Endothelial cell of umbilical vein (primary cell): ENCODE measurements around the gene TBC1D10A. TPM values are rescaled to one million over a fixed set of nuclear protein-coding genes. Genes with fewer than 3 reads are reported as not detected.

Source experiments
- BruUV-seq: library from RNA; stranded (reverse); fragments of 400-500 nt; replicated peaks from 2 replicates; lab custom pipeline; 2021; lab: Mats Ljungman, UMichigan
- CTCF ChIA-PET: fragments of 300-600, 350-600 bp; sonication (Branson Sonifier 250); formaldehyde crosslinking; loops from one replicate; lab custom pipeline; 2021; ENCODE audit warnings: antibody characterized with exemption, inconsistent platforms; lab: Charles Lee
- POLR2A ChIA-PET: fragments of 300-600, 350-600 bp; sonication (Branson Sonifier 250); formaldehyde crosslinking; loops from one replicate; lab custom pipeline; 2021; ENCODE audit warnings: antibody characterized with exemption, inconsistent platforms; lab: Charles Lee
- DNase-seq: peaks from one replicate; pipeline ENCODE4 v3.0.0-alpha.2; 2011; ENCODE audit warnings: low read depth, low spot score
- FAIRE-seq: peaks from 2 replicates; lab custom pipeline; 2011; peaks lifted over from hg19 to GRCh38; lab: Jason Lieb, UNC
- H2AFZ ChIP-seq: 2 replicates; pipeline ENCODE4 v1.6.0; 2012; ENCODE audit warnings: low read depth, low read length, control low read depth, inconsistent platforms
- H3K27ac ChIP-seq: 2 replicates; pipeline ENCODE4 v1.5.1; 2011; ENCODE audit warnings: low read depth, mild to moderate bottlenecking, control low read depth, low read length, moderate library complexity; ENCODE audit not compliant: insufficient read depth
- H3K27me3 ChIP-seq, 2 experiments: 2 replicates each; pipeline versions ENCODE4 v1.6.0 to v1.6.1; 2011; ENCODE audit warnings: low read length in 2 of 2, mixed read lengths in 1 of 2; ENCODE audit not compliant: control insufficient read depth in 2 of 2, insufficient read depth in 2 of 2
- H3K36me3 ChIP-seq, 2 experiments: 2 replicates in 1 of 2; 3 replicates in 1 of 2; pipeline ENCODE4 v1.5.1; 2011; ENCODE audit warnings: low read length in 2 of 2, mild to moderate bottlenecking in 1 of 2, moderate library complexity in 1 of 2; ENCODE audit not compliant: control insufficient read depth in 2 of 2, insufficient read depth in 2 of 2; ENCODE audit errors: extremely low read depth in 1 of 2
- H3K4me1 ChIP-seq: 3 replicates; pipeline ENCODE4 v1.5.1; 2011; ENCODE audit warnings: mild to moderate bottlenecking, low read length; ENCODE audit not compliant: control insufficient read depth, insufficient read depth; ENCODE audit errors: extremely low read depth
- H3K4me2 ChIP-seq: 2 replicates; pipeline ENCODE4 v1.6.1; 2011; ENCODE audit warnings: low read length, control low read depth, mixed read lengths; ENCODE audit not compliant: insufficient read depth
- H3K4me3 ChIP-seq, 3 experiments: fragments of 200-600 bp in 1 of 3; sonication (generic), shearing (Covaris generic) in 1 of 3; replicated peaks in 1 of 3; 2 replicates each; pipeline ENCODE4 v1.5.1; 2011 to 2016; ENCODE audit warnings: control low read depth in 3 of 3, low read length in 3 of 3, mild to moderate bottlenecking in 2 of 3, inconsistent platforms in 1 of 3, low read depth in 1 of 3, moderate library complexity in 1 of 3; ENCODE audit not compliant: insufficient read depth in 1 of 3
- H3K79me2 ChIP-seq: 2 replicates; pipeline ENCODE4 v1.6.0; 2012; ENCODE audit warnings: low read length, inconsistent platforms; ENCODE audit not compliant: control insufficient read depth, insufficient read depth
- H3K9ac ChIP-seq: replicated peaks from 2 replicates; pipeline ENCODE3; 2011; ENCODE audit warnings: low read length, control low read depth; ENCODE audit not compliant: insufficient read depth; ENCODE audit errors: extremely low read depth
- H3K9me1 ChIP-seq: replicated peaks from 3 replicates; pipeline ENCODE4 v1.6.0; 2011; ENCODE audit warnings: mild to moderate bottlenecking, low read length; ENCODE audit not compliant: control insufficient read depth, insufficient read depth; ENCODE audit errors: extremely low read depth
- H3K9me3 ChIP-seq: replicated peaks from 2 replicates; pipeline ENCODE4 v1.5.1; 2012; ENCODE audit warnings: low read length, inconsistent platforms; ENCODE audit not compliant: control insufficient read depth, insufficient read depth
- H4K20me1 ChIP-seq: replicated peaks from 2 replicates; pipeline ENCODE3; 2011; ENCODE audit warnings: mild to moderate bottlenecking, low read length; ENCODE audit not compliant: control insufficient read depth, insufficient read depth; ENCODE audit errors: extremely low read depth
- CTCF ChIP-seq, 2 donors: IDR thresholded peaks; 1 replicate in 1 of 2; 2 replicates in 1 of 2; pipeline ENCODE4 v1.5.1; 2011; ENCODE audit warnings: low read length in 2 of 2, mild to moderate bottlenecking in 2 of 2, moderate library complexity in 2 of 2, control low read depth in 1 of 2, inconsistent platforms in 1 of 2, low read depth in 1 of 2; ENCODE audit not compliant: insufficient read depth in 1 of 2; ENCODE audit errors: extremely low read depth in 1 of 2
- EZH2 ChIP-seq: IDR thresholded peaks from 2 replicates; pipeline ENCODE4 v1.6.1; 2012; ENCODE audit warnings: borderline replicate concordance, low read depth, mild to moderate bottlenecking, moderate library complexity, low read length, inconsistent platforms; ENCODE audit not compliant: severe bottlenecking
- FOS ChIP-seq: IDR thresholded peaks from 2 replicates; pipeline ENCODE4 v1.6.1; 2011; ENCODE audit warnings: mild to moderate bottlenecking, low read length, moderate library complexity, borderline replicate concordance; ENCODE audit not compliant: insufficient read depth
- GATA2 ChIP-seq: IDR thresholded peaks from 2 replicates; pipeline ENCODE4 v1.7.0; 2011; ENCODE audit warnings: low read depth, mild to moderate bottlenecking, moderate library complexity, mixed read lengths, low read length; ENCODE audit not compliant: insufficient read length, insufficient read depth
- JUN ChIP-seq: IDR thresholded peaks from 2 replicates; pipeline ENCODE4 v1.6.1; 2011; ENCODE audit warnings: borderline replicate concordance, low read depth; ENCODE audit not compliant: insufficient read length, insufficient read depth
- MAX ChIP-seq: IDR thresholded peaks from 2 replicates; pipeline ENCODE4 v1.6.1; 2011; ENCODE audit not compliant: insufficient read depth, insufficient read length
- MYC ChIP-seq: IDR thresholded peaks from one replicate; pipeline ENCODE4 v1.6.1; 2011; ENCODE audit warnings: mild to moderate bottlenecking, low read depth, low read length
- POLR2A ChIP-seq: IDR thresholded peaks from 2 replicates; pipeline ENCODE4 v1.6.1; 2012; ENCODE audit warnings: low read depth, mild to moderate bottlenecking, control low read depth, low read length
- POLR2AphosphoS5 ChIP-seq: IDR thresholded peaks from 2 replicates; pipeline ENCODE4 v1.6.1; 2012; ENCODE audit warnings: low read depth, mild to moderate bottlenecking, control low read depth, low read length, moderate library complexity; ENCODE audit not compliant: insufficient read depth
- dilution Hi-C: fragments of 300-500 bp; cut with MboI; formaldehyde crosslinking; loops from one replicate; pipeline ENCODE4 v1.15.0; 2019; ENCODE audit warnings: low sequenced_read_pairs; ENCODE audit not compliant: extremely low pct_ligation_motif_present
- intact Hi-C: fragments of 100-400 bp; cut with micrococcal nuclease; formaldehyde crosslinking; loops from one replicate; pipeline ENCODE4 v1.10.0; 2022
- polyA plus RNA-seq, 4 experiments: library from polyadenylated mRNA; depleted of rRNA in 3 of 4; stranded (reverse) in 3 of 4; unstranded in 1 of 4; fragments of >200 nt; gene quantifications; 2 replicates each; pipeline versions ENCODE4 v1.2.1 to v1.2.3, GENCODE V29; 2011 to 2012; ENCODE audit warnings: missing spikeins in 1 of 4
- total RNA-seq: library from RNA; stranded (reverse); gene quantifications from 2 replicates; pipeline ENCODE4 v1.2.3, GENCODE V29; 2021

Gene TBC1D10A
- total and polyA plus RNA-seq, 2 donors (not counting 3 experiments of a cell fraction or from before 2014, with no cell fraction given): 10.0 to 11.9 TPM

DNA sequence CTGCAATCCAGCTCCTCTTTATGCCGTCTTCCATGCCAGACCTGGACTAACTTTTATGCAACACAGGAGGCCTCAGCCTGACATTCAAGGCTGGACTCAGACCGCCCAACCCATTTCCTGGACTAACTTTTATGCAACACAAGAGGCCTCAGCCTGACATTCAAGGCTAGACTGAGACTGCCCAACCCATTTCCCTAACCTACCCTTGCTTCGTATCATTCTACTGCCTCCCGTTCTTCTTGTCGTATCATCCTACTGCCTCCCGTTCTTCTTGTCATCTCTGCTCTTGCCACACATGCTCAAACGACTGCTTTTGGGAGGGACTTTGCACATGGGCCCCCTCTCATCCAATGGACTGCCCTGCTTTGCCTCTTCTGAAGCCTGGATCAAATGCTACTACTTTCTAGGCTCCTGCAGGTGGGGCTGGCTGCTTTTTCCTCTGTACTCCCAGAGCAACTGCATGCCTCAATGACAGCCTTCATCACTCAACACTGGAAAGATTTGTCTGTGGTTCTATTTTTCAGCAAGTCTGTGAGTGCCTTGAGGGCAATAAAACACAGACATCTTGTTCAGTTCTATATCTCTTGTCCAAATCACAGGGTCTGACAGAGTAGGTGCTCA lies 7.8 kb downstream of the TBC1D10A start:
- Histone ChIP-seq H3K36me3 (no peaks in the 10 kb centered on the region), H3K9me3 (no peaks in the 10 kb centered on the region), H4K20me1 (no peaks in the 10 kb centered on the region), H3K27ac (no peak overlapping the region), H3K79me2 (no peaks in the 10 kb centered on the region), H3K4me1 (no peaks in the 10 kb centered on the region), H3K27me3 (no peaks in the 10 kb centered on the region), H2AFZ (no peak overlapping the region), H3K4me3 (no peak overlapping the region), H3K4me2 (no peak overlapping the region), H3K9me1 (no peaks in the 10 kb centered on the region), H3K9ac (no peak overlapping the region)
- intact Hi-C loops (no loop called here), dilution Hi-C loops (no loop called here)
- DNase-seq (no peak), FAIRE-seq (no peak)
- ChIA-PET CTCF (interaction anchor here (0.9 kb wide), 1 partner anchor 31 kb away, joined by 4 read pairs; no protein-coding TSS in a partner anchor), POLR2A (no interaction called here)
- no peak for TF ChIP-seq JUN
- no peak for TF ChIP-seq MAX
- no peak for TF ChIP-seq FOS
- TF ChIP-seq POLR2AphosphoS5: no peak
- TF ChIP-seq EZH2: no peak
- no peak for TF ChIP-seq GATA2
- TF ChIP-seq POLR2A: no peak
- no peak for TF ChIP-seq MYC
- TF ChIP-seq CTCF (IDR thresholded peaks at IDR 0.05; ENCODE audit: extremely low read depth in 1 of 2, insufficient read depth in 1 of 2, low read depth in 1 of 2, low read length in 2 of 2): no peak
- no TSS peak for BruUV-seq
